ENCODE data around the gene TSPAN11. TPM values are rescaled to one million over a fixed set of nuclear protein-coding genes. Genes with fewer than 3 reads are reported as not detected.

The TSPAN11 gene
- total RNA-seq = not detected
- polyA plus RNA-seq = not detected
- not detected for total RNA-seq

GRCh38 chr12:30926243-30927221 lies at the start of gene TSPAN11:
TSPAN11 (plus strand) TSS chr12:30926748; CDS start chr12:30953992, 27,244 bp downstream.
- peak within 1 kb of the TSS in 2 of 10 donors; percentile 15 to 25 for H3K4me3 Mint-ChIP-seq
- peaks cover 0 to 5% of the 10 kb centered on the region in 2 donors for H3K27me3 ChIP-seq (ENCODE audit: control insufficient read depth in 2 of 2, insufficient read depth in 2 of 2, low read length in 2 of 2)
- no peaks in the 10 kb centered on the region for H3K36me3 ChIP-seq (ENCODE audit: control insufficient read depth in 2 of 3, insufficient read depth in 3 of 3, low read length in 3 of 3)
- ChIA-PET CTCF (no interaction called here), POLR2A (no interaction called here)
- no peak within 1 kb of the TSS for H3K27ac ChIP-seq (ENCODE audit: low read depth, low read length)
- ATAC-seq = no peak
- intact Hi-C loops (cut with micrococcal nuclease) = no loop called here
- no peaks in the 10 kb centered on the region for H3K4me1 Mint-ChIP-seq
- H3K4me1 ChIP-seq (ENCODE audit: control insufficient read depth in 2 of 2, insufficient read depth in 2 of 2, low read length in 2 of 2) = no peaks in the 10 kb centered on the region
- no peak within 1 kb of the TSS for H3K4me3 ChIP-seq (ENCODE audit: low read length)
- H3K9me3 ChIP-seq (ENCODE audit: control insufficient read depth in 2 of 3, low read length in 3 of 3) = no peaks in the 10 kb centered on the region
- peaks cover 0 to 2% (median 0%) of the 10 kb centered on the region in 11 donors for H3K9me3 Mint-ChIP-seq
- peaks cover 43 to 61% (median 53%) of the 10 kb centered on the region in 5 donors for H3K27me3 Mint-ChIP-seq
- H3K27ac Mint-ChIP-seq = no peak within 1 kb of the TSS
- H3K36me3 Mint-ChIP-seq = no peaks in the 10 kb centered on the region
- no peak for DNase-seq

GRCh38 chr12:30877105-30877875 lies 49.3 kb upstream of the TSPAN11 start:
- Mint-ChIP-seq H3K27me3 (peaks cover 13 to 47% (median 27%) of the 10 kb centered on the region in 5 donors), H3K4me3 (no peak overlapping the region), H3K9me3 (no peaks in the 10 kb centered on the region), H3K27ac (no peak overlapping the region), H3K36me3 (no peaks in the 10 kb centered on the region), H3K4me1 (no peaks in the 10 kb centered on the region)
- intact Hi-C loops (cut with micrococcal nuclease) = no loop called here
- H3K4me3 ChIP-seq (ENCODE audit: low read length) = no peak overlapping the region
- POLR2A ChIA-PET = interaction anchor here (1.1 kb wide), 1 partner anchor 10 kb away, joined by 3 read pairs; no protein-coding TSS in a partner anchor
- CTCF ChIA-PET = no interaction called here
- H3K9me3 ChIP-seq (ENCODE audit: control insufficient read depth in 2 of 3, low read length in 3 of 3) = no peaks in the 10 kb centered on the region
- ATAC-seq (no peak), DNase-seq (no peak)
- no peak overlapping the region for H3K27ac ChIP-seq (ENCODE audit: low read depth, low read length)
- no peaks in the 10 kb centered on the region for H3K27me3 ChIP-seq (ENCODE audit: control insufficient read depth in 2 of 2, insufficient read depth in 2 of 2, low read length in 2 of 2)
- no peaks in the 10 kb centered on the region for H3K4me1 ChIP-seq (ENCODE audit: control insufficient read depth in 2 of 2, insufficient read depth in 2 of 2, low read length in 2 of 2)
- no peaks in the 10 kb centered on the region for H3K36me3 ChIP-seq (ENCODE audit: control insufficient read depth in 2 of 3, insufficient read depth in 3 of 3, low read length in 3 of 3)

- no peaks in the 10 kb centered on the region for H3K9me3 ChIP-seq (ENCODE audit: control insufficient read depth in 2 of 3, low read length in 3 of 3)
- H3K4me1 Mint-ChIP-seq = no peaks in the 10 kb centered on the region
- H3K27ac ChIP-seq (ENCODE audit: low read depth, low read length) = no peak overlapping the region
- no peak overlapping the region for H3K4me3 Mint-ChIP-seq
- no peak overlapping the region for H3K4me3 ChIP-seq (ENCODE audit: low read length)
- ATAC-seq (no peak), DNase-seq (no peak)
- no peaks in the 10 kb centered on the region for H3K36me3 Mint-ChIP-seq
- H3K36me3 ChIP-seq (ENCODE audit: control insufficient read depth in 2 of 3, insufficient read depth in 3 of 3, low read length in 3 of 3) = no peaks in the 10 kb centered on the region
- H3K27me3 Mint-ChIP-seq = peaks cover 13 to 47% (median 27%) of the 10 kb centered on the region in 5 donors
- ChIA-PET POLR2A (interaction anchor here (1.1 kb wide), 1 partner anchor 10 kb away, joined by 3 read pairs; no protein-coding TSS in a partner anchor), CTCF (no interaction called here)
- no peak overlapping the region for H3K27ac Mint-ChIP-seq
- intact Hi-C loops (cut with micrococcal nuclease) = no loop called here
- H3K4me1 ChIP-seq (ENCODE audit: control insufficient read depth in 2 of 2, insufficient read depth in 2 of 2, low read length in 2 of 2) = no peaks in the 10 kb centered on the region
- no peaks in the 10 kb centered on the region for H3K27me3 ChIP-seq (ENCODE audit: control insufficient read depth in 2 of 2, insufficient read depth in 2 of 2, low read length in 2 of 2)
- no peaks in the 10 kb centered on the region for H3K9me3 Mint-ChIP-seq
Measured at GRCh38 chr12:30878024-30878423, 48.5 kb upstream of the TSPAN11 start.

- intact Hi-C loops (cut with micrococcal nuclease) = no loop called here
- CTCF ChIA-PET = no interaction called here
- POLR2A ChIA-PET = no interaction called here
- no peak for DNase-seq
- no peaks in the 10 kb centered on the region for H3K4me1 ChIP-seq (ENCODE audit: control insufficient read depth in 2 of 2, insufficient read depth in 2 of 2, low read length in 2 of 2)
- Mint-ChIP-seq H3K27ac (no peak overlapping the region), H3K9me3 (peaks cover 0 to 11% (median 0%) of the 10 kb centered on the region in 11 donors), H3K4me3 (no peak overlapping the region), H3K4me1 (no peaks in the 10 kb centered on the region), H3K27me3 (peaks cover 13 to 45% (median 27%) of the 10 kb centered on the region in 5 donors), H3K36me3 (peaks cover 0 to 3% (median 0%) of the 10 kb centered on the region in 5 donors)
- no peak overlapping the region for H3K27ac ChIP-seq (ENCODE audit: low read depth, low read length)
- H3K27me3 ChIP-seq (ENCODE audit: control insufficient read depth in 2 of 2, insufficient read depth in 2 of 2, low read length in 2 of 2) = no peaks in the 10 kb centered on the region
- ATAC-seq = no peak
- no peaks in the 10 kb centered on the region for H3K36me3 ChIP-seq (ENCODE audit: control insufficient read depth in 2 of 3, insufficient read depth in 3 of 3, low read length in 3 of 3)
- no peaks in the 10 kb centered on the region for H3K9me3 ChIP-seq (ENCODE audit: control insufficient read depth in 2 of 3, low read length in 3 of 3)
- no peak overlapping the region for H3K4me3 ChIP-seq (ENCODE audit: low read length)
Measured at GRCh38 chr12:30880061-30880460, 46.5 kb upstream of the TSPAN11 start.

- no peak for ATAC-seq
- POLR2A ChIA-PET = no interaction called here
- H3K4me1 Mint-ChIP-seq = no peaks in the 10 kb centered on the region
- H3K9me3 Mint-ChIP-seq = peaks cover 0 to 14% (median 0%) of the 10 kb centered on the region in 11 donors
- H3K36me3 Mint-ChIP-seq = peaks cover 0 to 4% (median 0%) of the 10 kb centered on the region in 5 donors
- H3K27me3 Mint-ChIP-seq = peaks cover 13 to 38% (median 25%) of the 10 kb centered on the region in 5 donors
- no peak overlapping the region for H3K4me3 Mint-ChIP-seq
- no peak overlapping the region for H3K27ac ChIP-seq (ENCODE audit: low read depth, low read length)
- no peak overlapping the region for H3K4me3 ChIP-seq (ENCODE audit: low read length)
- no peak overlapping the region for H3K27ac Mint-ChIP-seq
- peaks cover 0 to 3% (median 0%) of the 10 kb centered on the region in 3 experiments for H3K9me3 ChIP-seq (ENCODE audit: control insufficient read depth in 2 of 3, low read length in 3 of 3)
- intact Hi-C loops (cut with micrococcal nuclease) = no loop called here
- no peaks in the 10 kb centered on the region for H3K36me3 ChIP-seq (ENCODE audit: control insufficient read depth in 2 of 3, insufficient read depth in 3 of 3, low read length in 3 of 3)
- H3K27me3 ChIP-seq (ENCODE audit: control insufficient read depth in 2 of 2, insufficient read depth in 2 of 2, low read length in 2 of 2) = no peaks in the 10 kb centered on the region
- no peak for DNase-seq
- H3K4me1 ChIP-seq (ENCODE audit: control insufficient read depth in 2 of 2, insufficient read depth in 2 of 2, low read length in 2 of 2) = no peaks in the 10 kb centered on the region
- CTCF ChIA-PET = no interaction called here
Measured at GRCh38 chr12:30880813-30881212, 45.7 kb upstream of the TSPAN11 start.

GRCh38 chr12:30882706-30883105 lies 43.8 kb upstream of the TSPAN11 start:
- no peaks in the 10 kb centered on the region for H3K36me3 ChIP-seq (ENCODE audit: control insufficient read depth in 2 of 3, insufficient read depth in 3 of 3, low read length in 3 of 3)
- Mint-ChIP-seq H3K4me3 (no peak overlapping the region), H3K27ac (no peak overlapping the region), H3K9me3 (peaks cover 0 to 32% (median 15%) of the 10 kb centered on the region in 11 donors), H3K27me3 (peaks cover 8 to 20% (median 14%) of the 10 kb centered on the region in 5 donors), H3K36me3 (peaks cover 0 to 14% (median 0%) of the 10 kb centered on the region in 5 donors), H3K4me1 (no peaks in the 10 kb centered on the region)
- H3K4me1 ChIP-seq (ENCODE audit: control insufficient read depth in 2 of 2, insufficient read depth in 2 of 2, low read length in 2 of 2) = no peaks in the 10 kb centered on the region
- ChIA-PET CTCF (interaction anchor here (0.6 kb wide), 1 partner anchor 39 kb away, joined by 3 read pairs; no protein-coding TSS in a partner anchor), POLR2A (no interaction called here)
- no peaks in the 10 kb centered on the region for H3K27me3 ChIP-seq (ENCODE audit: control insufficient read depth in 2 of 2, insufficient read depth in 2 of 2, low read length in 2 of 2)
- no peak overlapping the region for H3K27ac ChIP-seq (ENCODE audit: low read depth, low read length)
- no peak overlapping the region for H3K4me3 ChIP-seq (ENCODE audit: low read length)
- ATAC-seq = no peak
- intact Hi-C loops (cut with micrococcal nuclease) = no loop called here
- H3K9me3 ChIP-seq (ENCODE audit: control insufficient read depth in 2 of 3, low read length in 3 of 3) = peaks cover 0 to 16% (median 0%) of the 10 kb centered on the region in 3 experiments
- DNase-seq = no peak

All from naive thymus-derived CD4-positive, alpha-beta T cell (primary cell).